ENCODE data around the gene TMEM9.

GRCh38 chr1:201093962-201094361, 60.3 kb downstream of the TMEM9 start:
- TF ChIP-seq EZH2 (IDR thresholded peaks at IDR 0.05; ENCODE audit: insufficient read depth, poor library complexity, severe bottlenecking) = no peak
- no peak for TF ChIP-seq EZH2phosphoT487 (IDR thresholded peaks at IDR 0.05; ENCODE audit: insufficient read depth, low read depth)
